Endothelial cell of umbilical vein (primary cell): Measurements from ENCODE around the gene BTBD18. TPM values are rescaled to one million over a fixed set of nuclear protein-coding genes. Genes with fewer than 3 reads are reported as not detected.

Source experiments
- BruUV-seq: library from RNA; stranded (reverse); fragments of 400-500 nt; replicated peaks from 2 replicates; lab custom pipeline; 2021; lab: Mats Ljungman, UMichigan
- CTCF ChIA-PET: fragments of 300-600, 350-600 bp; sonication (Branson Sonifier 250); formaldehyde crosslinking; loops from one replicate; lab custom pipeline; 2021; ENCODE audit warnings: antibody characterized with exemption, inconsistent platforms; lab: Charles Lee
- POLR2A ChIA-PET: fragments of 300-600, 350-600 bp; sonication (Branson Sonifier 250); formaldehyde crosslinking; loops from one replicate; lab custom pipeline; 2021; ENCODE audit warnings: antibody characterized with exemption, inconsistent platforms; lab: Charles Lee
- DNase-seq: peaks from one replicate; pipeline ENCODE4 v3.0.0-alpha.2; 2011; ENCODE audit warnings: low read depth, low spot score
- FAIRE-seq: peaks from 2 replicates; lab custom pipeline; 2011; peaks lifted over from hg19 to GRCh38; lab: Jason Lieb, UNC
- H2AFZ ChIP-seq: 2 replicates; pipeline ENCODE4 v1.6.0; 2012; ENCODE audit warnings: low read depth, low read length, control low read depth, inconsistent platforms
- H3K27ac ChIP-seq: 2 replicates; pipeline ENCODE4 v1.5.1; 2011; ENCODE audit warnings: low read depth, mild to moderate bottlenecking, control low read depth, low read length, moderate library complexity; ENCODE audit not compliant: insufficient read depth
- H3K27me3 ChIP-seq, 2 experiments: 2 replicates each; pipeline versions ENCODE4 v1.6.0 to v1.6.1; 2011; ENCODE audit warnings: low read length in 2 of 2, mixed read lengths in 1 of 2; ENCODE audit not compliant: control insufficient read depth in 2 of 2, insufficient read depth in 2 of 2
- H3K36me3 ChIP-seq, 2 experiments: 2 replicates in 1 of 2; 3 replicates in 1 of 2; pipeline ENCODE4 v1.5.1; 2011; ENCODE audit warnings: low read length in 2 of 2, mild to moderate bottlenecking in 1 of 2, moderate library complexity in 1 of 2; ENCODE audit not compliant: control insufficient read depth in 2 of 2, insufficient read depth in 2 of 2; ENCODE audit errors: extremely low read depth in 1 of 2
- H3K4me1 ChIP-seq: 3 replicates; pipeline ENCODE4 v1.5.1; 2011; ENCODE audit warnings: mild to moderate bottlenecking, low read length; ENCODE audit not compliant: control insufficient read depth, insufficient read depth; ENCODE audit errors: extremely low read depth
- H3K4me2 ChIP-seq: 2 replicates; pipeline ENCODE4 v1.6.1; 2011; ENCODE audit warnings: low read length, control low read depth, mixed read lengths; ENCODE audit not compliant: insufficient read depth
- H3K4me3 ChIP-seq, 3 experiments: fragments of 200-600 bp in 1 of 3; sonication (generic), shearing (Covaris generic) in 1 of 3; replicated peaks in 1 of 3; 2 replicates each; pipeline ENCODE4 v1.5.1; 2011 to 2016; ENCODE audit warnings: control low read depth in 3 of 3, low read length in 3 of 3, mild to moderate bottlenecking in 2 of 3, inconsistent platforms in 1 of 3, low read depth in 1 of 3, moderate library complexity in 1 of 3; ENCODE audit not compliant: insufficient read depth in 1 of 3
- H3K79me2 ChIP-seq: 2 replicates; pipeline ENCODE4 v1.6.0; 2012; ENCODE audit warnings: low read length, inconsistent platforms; ENCODE audit not compliant: control insufficient read depth, insufficient read depth
- H3K9ac ChIP-seq: replicated peaks from 2 replicates; pipeline ENCODE3; 2011; ENCODE audit warnings: low read length, control low read depth; ENCODE audit not compliant: insufficient read depth; ENCODE audit errors: extremely low read depth
- H3K9me1 ChIP-seq: replicated peaks from 3 replicates; pipeline ENCODE4 v1.6.0; 2011; ENCODE audit warnings: mild to moderate bottlenecking, low read length; ENCODE audit not compliant: control insufficient read depth, insufficient read depth; ENCODE audit errors: extremely low read depth
- H3K9me3 ChIP-seq: replicated peaks from 2 replicates; pipeline ENCODE4 v1.5.1; 2012; ENCODE audit warnings: low read length, inconsistent platforms; ENCODE audit not compliant: control insufficient read depth, insufficient read depth
- H4K20me1 ChIP-seq: replicated peaks from 2 replicates; pipeline ENCODE3; 2011; ENCODE audit warnings: mild to moderate bottlenecking, low read length; ENCODE audit not compliant: control insufficient read depth, insufficient read depth; ENCODE audit errors: extremely low read depth
- CTCF ChIP-seq, 2 donors: IDR thresholded peaks; 1 replicate in 1 of 2; 2 replicates in 1 of 2; pipeline ENCODE4 v1.5.1; 2011; ENCODE audit warnings: low read length in 2 of 2, mild to moderate bottlenecking in 2 of 2, moderate library complexity in 2 of 2, control low read depth in 1 of 2, inconsistent platforms in 1 of 2, low read depth in 1 of 2; ENCODE audit not compliant: insufficient read depth in 1 of 2; ENCODE audit errors: extremely low read depth in 1 of 2
- EZH2 ChIP-seq: IDR thresholded peaks from 2 replicates; pipeline ENCODE4 v1.6.1; 2012; ENCODE audit warnings: borderline replicate concordance, low read depth, mild to moderate bottlenecking, moderate library complexity, low read length, inconsistent platforms; ENCODE audit not compliant: severe bottlenecking
- FOS ChIP-seq: IDR thresholded peaks from 2 replicates; pipeline ENCODE4 v1.6.1; 2011; ENCODE audit warnings: mild to moderate bottlenecking, low read length, moderate library complexity, borderline replicate concordance; ENCODE audit not compliant: insufficient read depth
- GATA2 ChIP-seq: IDR thresholded peaks from 2 replicates; pipeline ENCODE4 v1.7.0; 2011; ENCODE audit warnings: low read depth, mild to moderate bottlenecking, moderate library complexity, mixed read lengths, low read length; ENCODE audit not compliant: insufficient read length, insufficient read depth
- JUN ChIP-seq: IDR thresholded peaks from 2 replicates; pipeline ENCODE4 v1.6.1; 2011; ENCODE audit warnings: borderline replicate concordance, low read depth; ENCODE audit not compliant: insufficient read length, insufficient read depth
- MAX ChIP-seq: IDR thresholded peaks from 2 replicates; pipeline ENCODE4 v1.6.1; 2011; ENCODE audit not compliant: insufficient read depth, insufficient read length
- MYC ChIP-seq: IDR thresholded peaks from one replicate; pipeline ENCODE4 v1.6.1; 2011; ENCODE audit warnings: mild to moderate bottlenecking, low read depth, low read length
- POLR2A ChIP-seq: IDR thresholded peaks from 2 replicates; pipeline ENCODE4 v1.6.1; 2012; ENCODE audit warnings: low read depth, mild to moderate bottlenecking, control low read depth, low read length
- POLR2AphosphoS5 ChIP-seq: IDR thresholded peaks from 2 replicates; pipeline ENCODE4 v1.6.1; 2012; ENCODE audit warnings: low read depth, mild to moderate bottlenecking, control low read depth, low read length, moderate library complexity; ENCODE audit not compliant: insufficient read depth
- dilution Hi-C: fragments of 300-500 bp; cut with MboI; formaldehyde crosslinking; loops from one replicate; pipeline ENCODE4 v1.15.0; 2019; ENCODE audit warnings: low sequenced_read_pairs; ENCODE audit not compliant: extremely low pct_ligation_motif_present
- intact Hi-C: fragments of 100-400 bp; cut with micrococcal nuclease; formaldehyde crosslinking; loops from one replicate; pipeline ENCODE4 v1.10.0; 2022
- polyA plus RNA-seq, 4 experiments: library from polyadenylated mRNA; depleted of rRNA in 3 of 4; stranded (reverse) in 3 of 4; unstranded in 1 of 4; fragments of >200 nt; gene quantifications; 2 replicates each; pipeline versions ENCODE4 v1.2.1 to v1.2.3, GENCODE V29; 2011 to 2012; ENCODE audit warnings: missing spikeins in 1 of 4
- total RNA-seq: library from RNA; stranded (reverse); gene quantifications from 2 replicates; pipeline ENCODE4 v1.2.3, GENCODE V29; 2021

BTBD18 gene
- total and polyA plus RNA-seq, 2 donors (not counting 3 experiments of a cell fraction or from before 2014, with no cell fraction given), result not detected

GRCh38 chr11:57777969-57778317 is 26.3 kb upstream of the BTBD18 start:
- DNase-seq, result peak; percentile 83
- Histone ChIP-seq H3K36me3 (no peaks in the 10 kb centered on the region), H3K9me3 (no peaks in the 10 kb centered on the region), H3K27ac (peak overlapping the region; percentile 91), H4K20me1 (no peaks in the 10 kb centered on the region), H3K9me1 (no peaks in the 10 kb centered on the region), H3K4me3 (peak overlapping the region in 2 of 3 experiments; percentile 2 to 29), H3K4me2 (peak overlapping the region; percentile 99), H3K27me3 (no peaks in the 10 kb centered on the region), H3K4me1 (peaks cover 85% of the 10 kb centered on the region), H3K79me2 (peaks cover 94% of the 10 kb centered on the region), H2AFZ (no peak overlapping the region), H3K9ac (peak overlapping the region; percentile 86)
- no peak for TF ChIP-seq POLR2AphosphoS5
- no peak for TF ChIP-seq CTCF (IDR thresholded peaks at IDR 0.05; ENCODE audit: extremely low read depth in 1 of 2, insufficient read depth in 1 of 2, low read depth in 1 of 2, low read length in 2 of 2)
- no peak for TF ChIP-seq JUN
- no peak for TF ChIP-seq FOS
- no peak for TF ChIP-seq MAX
- TF ChIP-seq POLR2A, result no peak
- TF ChIP-seq MYC, result no peak
- no peak for TF ChIP-seq EZH2
- TF ChIP-seq GATA2, result no peak
- FAIRE-seq, result no peak
- intact Hi-C loops (loop anchor here (1.0 to 5.0 kb wide), 7 partner anchors 15 to 1364 kb away; partner anchors contain the start of genes FAM111A, SELENOH and ZFP91), dilution Hi-C loops (no loop called here)
- no TSS peak for BruUV-seq
- ChIA-PET CTCF (interaction anchor here (1.9 to 9.0 kb wide), 4 partner anchors 15 to 26 kb away, joined by 6 to 123 read pairs (median 71); partner anchors contain the start of genes BTBD18 and CTNND1), POLR2A (interaction anchor here (1.0 to 2.4 kb wide), 9 partner anchors 10 to 66 kb away, joined by 3 to 15 read pairs (median 7); partner anchors contain the start of genes CTNND1, MED19, SELENOH and TMX2)
